HEK293 (cell line): ENCODE results near the gene RAC3.

ENCODE experiments used
- CTCF ChIA-PET: fragments of 350-600 bp; formaldehyde crosslinking; extraction: SDS; loops from one replicate; lab custom pipeline; 2021; ENCODE audit warnings: antibody characterized with exemption; lab: Yijun Ruan, JAX
- POLR2A ChIA-PET: fragments of 300-600 bp; formaldehyde crosslinking; extraction: SDS; loops from one replicate; lab custom pipeline; 2020; ENCODE audit warnings: antibody characterized with exemption, inconsistent platforms; lab: Yijun Ruan, JAX
- H3K27ac ChIP-seq: fragments of 200-500 bp; sonication (Bioruptor generic); 2 replicates; pipeline ENCODE4 v1.5.1; 2014; ENCODE audit warnings: low read depth, low read length, control low read depth, inconsistent platforms; ENCODE audit errors: extremely low read depth
- H3K36me3 ChIP-seq, 2 experiments: fragments of 200-500 bp in 1 of 2; sonication (Bioruptor generic) in 1 of 2; 1 replicate in 1 of 2; 2 replicates in 1 of 2; pipeline ENCODE4 v1.5.1; 2014 to 2017; ENCODE audit warnings: inconsistent platforms in 2 of 2, low read length in 2 of 2; ENCODE audit not compliant: control insufficient read depth in 2 of 2, insufficient read depth in 1 of 2
- H3K4me1 ChIP-seq: fragments of 200-500 bp; sonication (Bioruptor generic); 2 replicates; pipeline ENCODE4 v1.5.1; 2014; ENCODE audit warnings: mild to moderate bottlenecking, low read length, inconsistent platforms; ENCODE audit not compliant: control insufficient read depth, insufficient read depth
- H3K4me3 ChIP-seq: 2 replicates; pipeline ENCODE4 v1.5.1; 2011; ENCODE audit warnings: low read depth, mild to moderate bottlenecking, control low read depth, low read length, moderate library complexity
- H3K9me3 ChIP-seq: fragments of 200-500 bp; sonication (Bioruptor generic); 2 replicates; pipeline ENCODE4 v1.5.1; 2014; ENCODE audit warnings: low read depth, low read length, inconsistent platforms; ENCODE audit not compliant: control insufficient read depth, insufficient read depth
- AEBP2 ChIP-seq: fragments of 450-650 bp; formaldehyde crosslinking; IDR thresholded peaks from 2 replicates; pipeline ENCODE4 v1.5.1; 2016; ENCODE audit warnings: missing biosample characterization, missing genetic modification characterization, borderline replicate concordance
- GFI1B ChIP-seq: fragments of 450-650 bp; formaldehyde crosslinking; IDR thresholded peaks from 2 replicates; pipeline ENCODE4 v1.5.1; 2016; ENCODE audit warnings: missing biosample characterization, missing genetic modification characterization
- HOXC10 ChIP-seq: sonication (generic); formaldehyde crosslinking; IDR thresholded peaks from 2 replicates; pipeline ENCODE4 v1.8.1; 2023; ENCODE audit warnings: mild to moderate bottlenecking, missing genetic modification reagents
- KLF17 ChIP-seq: fragments of 450-650 bp; formaldehyde crosslinking; IDR thresholded peaks from 2 replicates; pipeline ENCODE4 v1.5.1; 2016; ENCODE audit warnings: missing biosample characterization, missing genetic modification characterization
- WT1 ChIP-seq: fragments of 450-650 bp; formaldehyde crosslinking; IDR thresholded peaks from 2 replicates; pipeline ENCODE4 v1.5.1; 2016; ENCODE audit warnings: missing biosample characterization, missing genetic modification characterization
- ZBTB1 ChIP-seq: fragments of 450-650 bp; formaldehyde crosslinking; IDR thresholded peaks from 2 replicates; pipeline ENCODE4 v1.5.1; 2016; ENCODE audit warnings: missing biosample characterization, missing genetic modification characterization
- ZBTB26 ChIP-seq: fragments of 450-650 bp; formaldehyde crosslinking; optimal IDR thresholded peaks from 2 replicates; pipeline ENCODE3; 2016; ENCODE audit warnings: missing biosample characterization, mild to moderate bottlenecking, missing genetic modification characterization
- ZFHX2 ChIP-seq: fragments of 450-650 bp; formaldehyde crosslinking; conservative IDR thresholded peaks from 2 replicates; pipeline ENCODE4 v1.5.1; 2016; ENCODE audit warnings: missing biosample characterization, missing genetic modification characterization
- ZFP37 ChIP-seq: fragments of 450-650 bp; formaldehyde crosslinking; IDR thresholded peaks from 2 replicates; pipeline ENCODE4 v1.5.1; 2016; ENCODE audit warnings: missing biosample characterization, missing genetic modification characterization
- ZIC2 ChIP-seq: fragments of 450-650 bp; formaldehyde crosslinking; IDR thresholded peaks from 2 replicates; pipeline ENCODE4 v1.5.1; 2016; ENCODE audit warnings: missing biosample characterization, missing genetic modification characterization
- ZNF138 ChIP-seq: fragments of 450-650 bp; formaldehyde crosslinking; IDR thresholded peaks from 2 replicates; pipeline ENCODE4 v1.5.1; 2016; ENCODE audit warnings: missing biosample characterization, missing genetic modification characterization, borderline replicate concordance
- ZNF140 ChIP-seq: fragments of 450-650 bp; formaldehyde crosslinking; IDR thresholded peaks from 2 replicates; pipeline ENCODE4 v1.5.1; 2016; ENCODE audit warnings: missing biosample characterization, missing genetic modification characterization
- ZNF248 ChIP-seq: fragments of 450-650 bp; formaldehyde crosslinking; IDR thresholded peaks from 2 replicates; pipeline ENCODE4 v1.5.1; 2017; ENCODE audit warnings: missing biosample characterization, missing genetic modification characterization
- ZNF37A ChIP-seq: fragments of 450-650 bp; IDR thresholded peaks from 2 replicates; pipeline ENCODE4 v1.5.1; 2018; ENCODE audit warnings: missing biosample characterization, missing genetic modification characterization
- ZNF416 ChIP-seq: fragments of 450-650 bp; formaldehyde crosslinking; IDR thresholded peaks from 2 replicates; pipeline ENCODE4 v1.5.1; 2016; ENCODE audit warnings: missing biosample characterization, missing genetic modification characterization
- ZNF610 ChIP-seq: fragments of 450-650 bp; formaldehyde crosslinking; IDR thresholded peaks from 2 replicates; pipeline ENCODE4 v1.5.1; 2016; ENCODE audit warnings: missing biosample characterization, missing genetic modification characterization, borderline replicate concordance
- ZNF623 ChIP-seq: fragments of 450-650 bp; formaldehyde crosslinking; IDR thresholded peaks from 2 replicates; pipeline ENCODE4 v1.5.1; 2016; ENCODE audit warnings: missing biosample characterization, missing genetic modification characterization
- ZNF654 ChIP-seq: fragments of 450-650 bp; formaldehyde crosslinking; IDR thresholded peaks from 2 replicates; pipeline ENCODE4 v1.5.1; 2016; ENCODE audit warnings: low read depth, missing biosample characterization, missing genetic modification characterization
- ZNF76 ChIP-seq: fragments of 450-650 bp; formaldehyde crosslinking; IDR thresholded peaks from 2 replicates; pipeline ENCODE4; 2016; ENCODE audit warnings: low read depth, missing biosample characterization, missing genetic modification characterization, borderline replicate concordance
- ZNF792 ChIP-seq: fragments of 450-650 bp; formaldehyde crosslinking; IDR thresholded peaks from 2 replicates; pipeline ENCODE4 v1.5.1; 2016; ENCODE audit warnings: missing biosample characterization, missing genetic modification characterization
- ZSCAN23 ChIP-seq: fragments of 450-650 bp; formaldehyde crosslinking; IDR thresholded peaks from 2 replicates; pipeline ENCODE4 v1.5.1; 2016; ENCODE audit warnings: missing biosample characterization, missing genetic modification characterization
- TF ChIP-seq, protein P1 (sequence below): fragments of 450-650 bp; formaldehyde crosslinking; IDR thresholded peaks from 2 replicates; pipeline ENCODE4 v1.5.1; 2017; ENCODE audit warnings: missing biosample characterization, mild to moderate bottlenecking, missing genetic modification characterization, moderate library complexity
- TF ChIP-seq, protein P2 (sequence below): fragments of 450-650 bp; formaldehyde crosslinking; IDR thresholded peaks from 2 replicates; pipeline ENCODE4 v1.5.1; 2016; ENCODE audit warnings: missing biosample characterization, missing genetic modification characterization
- TF ChIP-seq, protein P3 (sequence below): fragments of 450-650 bp; formaldehyde crosslinking; IDR thresholded peaks from 2 replicates; pipeline ENCODE4 v1.5.1; 2017; ENCODE audit warnings: missing biosample characterization, missing genetic modification characterization

RAC3 gene

GRCh38 chr17:82004517-82005455 is 26.7 kb upstream of the RAC3 start:
- H3K4me3 ChIP-seq = no peak overlapping the region
- no peaks in the 10 kb centered on the region for H3K36me3 ChIP-seq
- peaks cover 6% of the 10 kb centered on the region; the same call in 1 of the 2 replicates for H3K4me1 ChIP-seq
- ChIA-PET POLR2A (interaction anchor here (1.6 to 1.7 kb wide), 2 partner anchors 14 to 25 kb away, joined by 3 to 13 read pairs; no protein-coding TSS in a partner anchor), CTCF (interaction anchor here (0.9 to 3.3 kb wide), 4 partner anchors 9 to 45 kb away, joined by 6 to 31 read pairs (median 14); partner anchors contain the start of gene NOTUM)
- no peak for TF ChIP-seq GFI1B (tag by site-specific recombination)
- no peak for TF ChIP-seq ZNF610
- no peak for TF ChIP-seq ZFP37 (tag by site-specific recombination)
- no peak for TF ChIP-seq ZNF623 (tag by site-specific recombination)
- no peak for TF ChIP-seq ZNF140 (tag by site-specific recombination)
- TF ChIP-seq, protein P1, sequence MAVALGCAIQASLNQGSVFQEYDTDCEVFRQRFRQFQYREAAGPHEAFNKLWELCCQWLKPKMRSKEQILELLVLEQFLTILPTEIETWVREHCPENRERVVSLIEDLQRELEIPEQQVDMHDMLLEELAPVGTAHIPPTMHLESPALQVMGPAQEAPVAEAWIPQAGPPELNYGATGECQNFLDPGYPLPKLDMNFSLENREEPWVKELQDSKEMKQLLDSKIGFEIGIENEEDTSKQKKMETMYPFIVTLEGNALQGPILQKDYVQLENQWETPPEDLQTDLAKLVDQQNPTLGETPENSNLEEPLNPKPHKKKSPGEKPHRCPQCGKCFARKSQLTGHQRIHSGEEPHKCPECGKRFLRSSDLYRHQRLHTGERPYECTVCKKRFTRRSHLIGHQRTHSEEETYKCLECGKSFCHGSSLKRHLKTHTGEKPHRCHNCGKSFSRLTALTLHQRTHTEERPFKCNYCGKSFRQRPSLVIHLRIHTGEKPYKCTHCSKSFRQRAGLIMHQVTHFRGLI (tag by site-specific recombination) = no peak
- TF ChIP-seq, all 188 proteins: peak for 0
- H3K27ac ChIP-seq = no peak overlapping the region
- no peaks in the 10 kb centered on the region for H3K9me3 ChIP-seq

DNA sequence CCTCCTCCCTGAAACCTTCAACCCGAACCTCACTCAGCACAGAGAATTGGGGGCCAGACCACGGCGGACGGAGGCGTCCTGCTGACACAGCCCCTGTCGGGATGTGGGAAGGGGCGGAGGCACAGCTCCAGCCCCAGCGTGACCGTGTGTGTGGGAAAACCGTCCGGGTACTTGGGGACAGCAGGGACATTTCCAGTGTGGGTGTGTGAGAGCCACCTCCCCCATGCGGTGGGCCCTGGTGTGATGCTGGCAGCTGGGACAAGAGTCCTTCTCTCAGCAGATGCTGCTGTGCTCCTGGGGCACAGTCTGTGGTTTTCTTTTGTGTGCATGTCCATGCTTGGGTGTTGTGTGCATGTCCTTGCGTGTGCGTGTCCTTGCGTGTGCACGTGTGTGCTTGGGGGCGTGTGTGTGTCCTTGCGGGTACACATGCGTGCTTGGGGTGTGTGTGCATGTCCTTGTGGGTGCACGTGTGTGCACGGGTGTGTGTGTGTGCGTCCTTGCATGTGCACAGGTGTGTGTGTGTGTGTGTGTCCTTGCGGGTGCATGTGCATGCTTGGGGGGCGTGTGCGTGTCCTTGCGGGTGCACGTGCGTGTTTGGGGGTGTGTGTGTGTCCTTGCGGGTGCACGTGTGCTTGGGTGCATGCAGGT is 25.7 kb upstream of the RAC3 start:
- H3K4me3 ChIP-seq = no peak overlapping the region
- no peak overlapping the region for H3K27ac ChIP-seq
- ChIA-PET CTCF (interaction anchor here (0.9 to 3.3 kb wide), 3 partner anchors 10 to 46 kb away, joined by 6 to 31 read pairs (median 21); partner anchors contain the start of gene NOTUM), POLR2A (no interaction called here)
- H3K9me3 ChIP-seq = no peaks in the 10 kb centered on the region
- H3K4me1 ChIP-seq = peaks cover 6% of the 10 kb centered on the region; the same call in 1 of the 2 replicates
- no peaks in the 10 kb centered on the region for H3K36me3 ChIP-seq
- TF ChIP-seq ZNF76 (tag by site-specific recombination) (no peak), ZSCAN23 (tag by site-specific recombination) (no peak), ZIC2 (tag by site-specific recombination) (peak; percentile 40), ZNF248 (tag by site-specific recombination) (no peak), HOXC10 (CRISPR knock-in tag) (no peak), ZBTB26 (tag by site-specific recombination) (peak; percentile 33), ZBTB1 (no peak), ZNF416 (tag by site-specific recombination) (no peak), ZNF654 (tag by site-specific recombination) (no peak), ZNF138 (tag by site-specific recombination) (no peak), WT1 (tag by site-specific recombination) (no peak), ZNF37A (tag by site-specific recombination) (no peak), ZNF792 (tag by site-specific recombination) (no peak), KLF17 (no peak), AEBP2 (tag by site-specific recombination) (no peak), ZFHX2 (tag by site-specific recombination) (peak; percentile 70)
- TF ChIP-seq, protein P2, sequence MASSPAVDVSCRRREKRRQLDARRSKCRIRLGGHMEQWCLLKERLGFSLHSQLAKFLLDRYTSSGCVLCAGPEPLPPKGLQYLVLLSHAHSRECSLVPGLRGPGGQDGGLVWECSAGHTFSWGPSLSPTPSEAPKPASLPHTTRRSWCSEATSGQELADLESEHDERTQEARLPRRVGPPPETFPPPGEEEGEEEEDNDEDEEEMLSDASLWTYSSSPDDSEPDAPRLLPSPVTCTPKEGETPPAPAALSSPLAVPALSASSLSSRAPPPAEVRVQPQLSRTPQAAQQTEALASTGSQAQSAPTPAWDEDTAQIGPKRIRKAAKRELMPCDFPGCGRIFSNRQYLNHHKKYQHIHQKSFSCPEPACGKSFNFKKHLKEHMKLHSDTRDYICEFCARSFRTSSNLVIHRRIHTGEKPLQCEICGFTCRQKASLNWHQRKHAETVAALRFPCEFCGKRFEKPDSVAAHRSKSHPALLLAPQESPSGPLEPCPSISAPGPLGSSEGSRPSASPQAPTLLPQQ (tag by site-specific recombination) = no peak
- TF ChIP-seq, protein P3, sequence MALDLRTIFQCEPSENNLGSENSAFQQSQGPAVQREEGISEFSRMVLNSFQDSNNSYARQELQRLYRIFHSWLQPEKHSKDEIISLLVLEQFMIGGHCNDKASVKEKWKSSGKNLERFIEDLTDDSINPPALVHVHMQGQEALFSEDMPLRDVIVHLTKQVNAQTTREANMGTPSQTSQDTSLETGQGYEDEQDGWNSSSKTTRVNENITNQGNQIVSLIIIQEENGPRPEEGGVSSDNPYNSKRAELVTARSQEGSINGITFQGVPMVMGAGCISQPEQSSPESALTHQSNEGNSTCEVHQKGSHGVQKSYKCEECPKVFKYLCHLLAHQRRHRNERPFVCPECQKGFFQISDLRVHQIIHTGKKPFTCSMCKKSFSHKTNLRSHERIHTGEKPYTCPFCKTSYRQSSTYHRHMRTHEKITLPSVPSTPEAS (tag by site-specific recombination) = peak; percentile 85
